ENCODE measurements around the gene MGAT5.
"Not testable (repeated sequence)": the region's sequence is repeated elsewhere in the genome, so short reads cannot be mapped to it uniquely, and the experiment has no call there.

Gene MGAT5

DNA sequence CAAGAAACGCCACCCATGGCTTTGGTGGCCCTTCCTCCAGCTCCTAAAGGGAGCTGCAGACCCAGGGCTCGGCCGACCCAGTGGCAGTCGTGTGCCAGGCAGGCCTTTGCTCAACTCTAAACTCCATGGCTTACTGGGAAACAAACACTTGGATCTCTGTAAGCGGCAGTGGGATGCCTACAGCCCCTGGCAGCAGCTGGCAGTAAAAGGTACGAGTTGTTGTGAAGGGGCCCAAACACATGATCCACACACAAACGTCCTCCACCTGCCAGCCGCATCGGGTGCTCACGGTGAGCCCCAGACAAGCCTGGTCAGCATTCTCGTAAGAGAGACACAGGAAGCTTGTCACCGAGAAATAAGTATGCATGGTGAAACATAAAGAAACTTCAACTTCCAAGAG, 214.9 kb downstream of the MGAT5 start:
- DNase-seq (ENCODE audit: low spot score) = no peak

DNA sequence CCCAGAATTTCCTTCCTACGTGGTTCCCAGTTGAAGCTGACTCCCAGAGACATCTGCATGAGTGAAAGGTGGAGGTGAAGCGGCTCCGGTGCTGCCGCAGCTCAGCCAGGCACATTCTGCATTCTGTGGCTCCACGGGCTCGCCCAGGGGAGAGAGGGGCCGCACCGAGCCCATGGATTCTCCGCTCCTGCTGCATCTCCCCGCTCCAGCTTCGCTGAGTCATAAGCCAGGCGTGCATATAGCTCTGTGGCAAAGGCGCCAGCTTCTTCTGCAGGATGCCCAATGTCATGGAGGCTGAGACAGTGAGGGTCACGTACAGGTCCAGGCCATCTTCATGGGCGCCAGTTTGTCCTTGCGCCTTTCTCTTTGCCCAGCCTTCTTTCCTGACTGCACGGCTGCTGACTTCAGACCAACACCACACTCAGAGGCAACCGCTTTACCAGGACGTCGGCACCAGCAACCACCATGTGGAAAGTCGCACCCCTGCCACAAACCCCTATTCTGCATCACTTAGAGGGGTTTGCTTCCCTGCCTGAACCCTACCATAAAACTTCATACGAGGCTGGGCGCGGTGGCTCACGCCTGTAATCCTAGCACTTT, 215.7 kb downstream of the MGAT5 start:
- DNase-seq (ENCODE audit: low spot score) = no peak

DNA sequence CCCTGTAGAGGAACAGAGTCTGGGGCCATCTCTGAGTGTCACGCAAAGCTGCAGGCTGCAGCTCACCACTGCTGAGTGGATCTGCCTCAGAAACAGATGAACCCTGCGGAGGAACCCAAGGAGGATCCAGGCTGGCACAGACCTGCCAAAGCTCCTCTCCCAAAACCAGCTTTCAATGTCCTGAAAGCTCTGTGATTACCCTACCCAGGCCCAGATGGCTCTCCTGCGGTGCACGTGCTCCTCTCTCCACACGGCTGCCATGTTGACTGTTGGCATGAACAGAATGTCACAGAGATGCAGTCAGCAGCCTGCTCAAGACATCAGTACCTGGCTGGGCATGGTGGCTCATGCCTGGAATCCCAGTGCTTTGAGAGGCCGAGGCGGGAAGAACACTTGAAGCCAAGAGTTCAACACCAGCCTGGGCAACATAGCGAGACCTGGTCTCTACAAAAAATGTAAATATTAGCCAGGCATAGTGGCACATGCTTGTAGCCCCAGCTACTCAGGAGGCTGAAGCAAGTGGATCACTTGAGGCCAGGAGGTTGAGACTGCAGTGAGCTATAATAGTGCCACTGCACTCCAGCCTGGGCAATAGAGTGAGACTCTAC, 216.8 kb downstream of the MGAT5 start:
- no peak for DNase-seq (ENCODE audit: low spot score)

DNA sequence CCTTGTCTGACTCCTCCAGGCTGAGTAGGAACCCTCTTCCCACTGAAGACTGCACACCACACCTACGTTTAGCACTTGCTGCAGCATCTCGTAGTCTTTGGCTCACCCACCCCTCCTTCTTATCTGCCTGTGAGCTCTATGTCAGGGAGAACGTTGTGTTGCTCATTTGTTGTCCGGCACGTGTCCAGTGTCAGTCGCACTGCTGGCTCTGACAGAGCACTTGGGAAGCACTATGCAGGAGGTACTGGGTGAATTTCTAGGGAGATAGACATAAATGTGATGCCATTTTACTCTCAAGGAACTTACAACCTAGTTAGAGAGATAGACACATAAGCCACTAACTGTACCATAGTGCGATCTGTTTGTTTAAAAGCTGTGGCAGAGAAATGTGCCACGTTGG, 223.1 kb downstream of the MGAT5 start:
- DNase-seq (ENCODE audit: low spot score) = not testable (repeated sequence)

DNA sequence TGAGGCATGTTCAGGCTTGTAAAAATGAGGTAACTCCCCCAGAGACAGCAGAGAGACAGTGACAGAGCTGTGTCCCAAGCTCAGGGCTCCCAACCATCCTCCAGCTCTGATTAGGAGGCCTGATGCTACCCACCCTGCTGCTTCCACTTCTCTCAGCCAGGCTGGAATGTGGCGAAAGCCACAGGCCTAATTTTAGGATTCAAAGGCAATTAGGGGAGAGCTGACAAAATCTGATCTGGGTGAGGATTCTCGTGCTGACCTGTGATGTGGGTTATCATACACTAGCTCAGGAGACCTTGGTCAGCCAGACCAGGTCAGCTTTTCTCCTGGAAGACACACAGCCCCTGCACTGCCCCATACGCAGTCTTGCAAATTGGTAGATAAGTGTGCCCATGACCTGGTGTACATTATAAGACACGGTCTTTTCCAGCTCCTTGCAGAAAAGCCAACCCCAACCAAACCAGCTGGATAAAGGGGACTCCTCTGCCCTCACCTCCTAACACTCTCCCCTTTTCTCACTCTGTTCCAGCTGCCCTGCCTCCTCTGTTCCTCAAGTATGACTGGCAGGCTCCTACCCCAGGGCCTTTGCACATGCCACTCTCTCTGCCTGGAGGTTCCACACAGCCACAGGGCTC, 225.9 kb downstream of the MGAT5 start:
- DNase-seq (ENCODE audit: low spot score) = no peak

DNA sequence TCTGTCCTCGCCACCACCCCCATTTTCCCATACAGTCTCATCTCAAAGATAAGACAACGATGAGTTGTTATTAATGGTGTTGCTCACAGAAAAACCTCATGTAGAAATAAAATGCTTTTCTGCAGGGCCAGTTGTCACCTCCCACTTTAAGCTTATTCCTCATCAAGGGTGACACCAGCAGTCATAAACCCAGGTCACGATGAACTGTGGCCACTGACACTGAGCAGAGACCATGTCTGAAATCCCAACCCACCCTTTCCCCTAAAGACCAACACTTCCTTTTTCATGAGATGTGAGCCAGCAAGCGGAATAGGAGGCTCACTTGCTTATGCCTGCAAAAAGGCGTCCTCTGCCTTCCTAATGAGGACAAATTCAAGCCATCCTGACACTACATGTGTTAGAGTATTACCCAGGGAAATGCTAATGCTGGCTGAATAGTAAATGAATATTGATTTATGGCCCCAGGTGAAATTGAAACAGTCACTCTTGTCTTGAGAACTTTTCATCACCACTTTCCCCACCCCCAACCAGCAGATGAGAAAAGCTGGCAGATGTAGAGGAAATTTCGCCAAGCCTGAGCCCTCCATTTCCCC, 228.4 kb downstream of the MGAT5 start:
- no peak for DNase-seq (ENCODE audit: low spot score)

DNA sequence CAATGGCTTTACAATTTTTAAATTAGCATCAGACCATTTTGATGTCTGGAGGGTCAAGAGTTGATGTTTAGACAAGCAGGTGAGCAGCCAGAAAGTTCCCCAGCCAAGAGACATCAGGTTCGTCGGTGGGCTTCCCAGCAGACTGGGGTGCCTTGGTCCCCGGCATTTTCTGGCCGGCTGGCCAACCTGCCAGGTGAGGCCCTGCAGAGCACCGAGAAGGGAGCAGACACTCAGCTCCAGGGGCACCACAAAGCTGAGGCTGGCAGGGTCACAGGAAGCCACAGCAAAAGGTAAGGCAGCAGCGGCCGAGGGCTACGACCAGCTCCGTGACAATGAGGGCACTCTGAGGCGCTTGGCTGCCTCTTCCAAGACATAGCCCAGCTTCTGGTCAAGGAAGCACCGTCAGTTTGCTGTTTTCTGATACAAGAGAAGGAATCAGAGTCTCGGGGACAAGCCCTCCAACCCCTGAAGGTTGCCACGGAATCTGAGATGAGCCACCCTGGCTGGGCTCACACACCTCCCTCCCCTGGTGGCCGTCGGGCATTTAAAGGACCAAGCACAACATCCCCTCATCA, 229.0 kb downstream of the MGAT5 start:
- no peak for DNase-seq (ENCODE audit: low spot score)

DNA sequence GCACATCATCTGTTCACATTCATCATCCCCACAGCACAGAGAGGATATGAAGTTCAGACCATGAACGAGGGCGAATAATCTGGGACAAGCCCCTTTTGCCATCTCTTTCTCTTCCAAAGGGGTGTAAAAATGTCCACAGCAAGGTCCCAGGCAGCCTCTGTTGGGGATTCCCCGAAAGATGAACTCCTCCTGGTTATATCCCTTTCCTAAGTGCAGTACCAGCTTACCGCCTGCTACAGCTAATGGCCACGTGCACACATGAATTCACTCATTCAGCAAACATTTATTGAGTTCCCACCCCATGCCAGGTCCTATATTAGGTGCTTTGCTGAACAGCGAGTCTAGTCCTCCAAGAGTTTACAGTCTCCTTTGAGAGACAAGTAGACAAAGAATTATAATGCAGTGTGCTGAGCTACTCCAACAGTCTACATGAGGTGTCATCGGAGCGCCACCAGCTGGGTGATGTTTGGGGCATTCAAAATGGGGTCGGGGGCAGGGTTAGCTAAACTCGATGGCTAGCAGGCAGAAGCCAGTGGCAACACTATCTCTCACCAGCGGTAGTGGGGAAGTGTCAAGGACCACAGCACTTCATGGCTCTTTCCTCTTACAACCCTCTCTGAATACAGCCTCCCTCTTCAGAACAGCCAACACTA, 236.0 kb downstream of the MGAT5 start:
- DNase-seq (ENCODE audit: low spot score) = no peak

GRCh38 chr2:134490559-134490958, 236.7 kb downstream of the MGAT5 start:
- no peak for DNase-seq (ENCODE audit: low spot score)

DNA sequence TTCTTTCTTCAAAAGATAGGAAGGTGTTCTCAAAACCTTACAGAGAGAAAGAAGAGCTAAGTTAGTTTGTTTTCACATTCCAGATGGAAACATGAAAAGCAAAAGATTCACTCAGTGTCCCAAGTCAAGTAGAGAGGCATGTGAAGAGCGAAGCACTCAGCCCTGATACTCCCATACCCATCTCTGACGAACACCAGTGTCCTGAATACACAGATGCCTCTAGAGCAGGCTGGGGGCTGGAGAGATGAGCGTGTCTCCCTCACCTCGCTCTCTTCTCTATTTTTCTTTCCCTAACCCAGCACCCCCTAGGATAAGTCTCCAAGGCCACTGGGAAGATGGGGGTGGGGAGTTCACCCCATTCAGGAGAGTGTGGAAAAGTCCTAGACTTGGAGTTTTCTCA, 237.2 kb downstream of the MGAT5 start:
- DNase-seq (ENCODE audit: low spot score) = no peak

GRCh38 chr2:134491771-134492441, 238.0 kb downstream of the MGAT5 start:
- no peak for DNase-seq (ENCODE audit: low spot score)

- no peak for DNase-seq (ENCODE audit: low spot score)
Measured at GRCh38 chr2:134493797-134494196, 239.9 kb downstream of the MGAT5 start.

DNA sequence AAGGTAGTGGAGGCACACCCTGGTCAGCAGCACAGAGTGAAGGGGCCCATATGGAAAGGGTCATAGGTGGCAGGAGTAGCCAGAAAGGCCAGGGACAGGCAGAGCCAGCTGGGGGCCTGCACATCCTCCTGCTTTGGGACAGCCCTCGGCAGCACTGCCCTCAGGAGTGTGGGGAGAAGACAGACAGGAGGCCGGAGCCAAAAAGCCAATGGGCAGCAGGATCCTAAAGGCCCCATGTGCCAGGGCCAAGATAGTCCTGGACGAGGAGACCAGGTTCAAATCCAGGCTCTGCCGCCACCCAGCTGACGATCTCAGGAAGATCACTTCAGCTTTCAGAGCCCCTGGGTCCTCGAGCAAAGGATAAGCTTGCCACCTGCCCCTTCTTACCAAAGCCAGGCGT, 244.8 kb downstream of the MGAT5 start:
- DNase-seq (ENCODE audit: low spot score) = no peak

- no peak for DNase-seq (ENCODE audit: low spot score)
Measured at GRCh38 chr2:134499307-134499926, 245.5 kb downstream of the MGAT5 start.

- no peak for DNase-seq (ENCODE audit: low spot score)
Measured at GRCh38 chr2:134500211-134500935, 246.5 kb downstream of the MGAT5 start.

- DNase-seq (ENCODE audit: low spot score) = no peak
Measured at GRCh38 chr2:134501476-134502091, 247.7 kb downstream of the MGAT5 start.

DNA sequence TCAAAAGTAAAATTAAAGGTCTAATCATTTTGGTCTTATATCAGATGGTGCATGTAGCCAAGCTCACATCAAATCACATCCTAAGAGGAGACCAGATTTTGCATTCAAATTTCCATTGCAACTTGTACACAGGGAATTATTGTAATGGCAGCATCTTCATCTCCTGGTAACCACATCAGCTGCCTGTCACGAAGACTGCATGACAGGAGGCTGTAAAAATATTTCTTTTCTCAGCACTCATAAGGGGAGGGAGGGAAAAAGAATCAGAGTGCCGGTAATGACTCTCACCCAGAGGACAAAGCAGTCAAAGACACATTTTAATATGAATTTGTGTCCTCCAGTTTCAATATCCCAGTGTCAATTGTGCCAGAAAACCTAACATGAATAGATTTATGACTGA, 248.2 kb downstream of the MGAT5 start:
- DNase-seq (ENCODE audit: low spot score) = no peak

Measured in germinal center (tissue), 1 donor.